Peyer's patch (tissue), 4 donors: ENCODE measurements around the gene KLK2.

Experiments
- POLR2A ChIP-seq, 2 donors: fragments of 450-650 bp; IDR thresholded peaks; one replicate each; pipeline ENCODE4 v1.5.1; 2017; ENCODE audit warnings: antibody characterized with exemption in 2 of 2, mild to moderate bottlenecking in 2 of 2, moderate library complexity in 2 of 2
- TF ChIP-seq, protein P1 (sequence below), 6 experiments: fragments of 450-650 bp in 4 of 6; fragments of 200-600 bp in 2 of 6; sonication (generic) in 1 of 6; IDR thresholded peaks; one replicate each; pipeline ENCODE4 v1.5.1; 2017 to 2019; ENCODE audit warnings: antibody characterized with exemption in 6 of 6, mild to moderate bottlenecking in 3 of 6, moderate library complexity in 1 of 6

- TF ChIP-seq, protein P1, sequence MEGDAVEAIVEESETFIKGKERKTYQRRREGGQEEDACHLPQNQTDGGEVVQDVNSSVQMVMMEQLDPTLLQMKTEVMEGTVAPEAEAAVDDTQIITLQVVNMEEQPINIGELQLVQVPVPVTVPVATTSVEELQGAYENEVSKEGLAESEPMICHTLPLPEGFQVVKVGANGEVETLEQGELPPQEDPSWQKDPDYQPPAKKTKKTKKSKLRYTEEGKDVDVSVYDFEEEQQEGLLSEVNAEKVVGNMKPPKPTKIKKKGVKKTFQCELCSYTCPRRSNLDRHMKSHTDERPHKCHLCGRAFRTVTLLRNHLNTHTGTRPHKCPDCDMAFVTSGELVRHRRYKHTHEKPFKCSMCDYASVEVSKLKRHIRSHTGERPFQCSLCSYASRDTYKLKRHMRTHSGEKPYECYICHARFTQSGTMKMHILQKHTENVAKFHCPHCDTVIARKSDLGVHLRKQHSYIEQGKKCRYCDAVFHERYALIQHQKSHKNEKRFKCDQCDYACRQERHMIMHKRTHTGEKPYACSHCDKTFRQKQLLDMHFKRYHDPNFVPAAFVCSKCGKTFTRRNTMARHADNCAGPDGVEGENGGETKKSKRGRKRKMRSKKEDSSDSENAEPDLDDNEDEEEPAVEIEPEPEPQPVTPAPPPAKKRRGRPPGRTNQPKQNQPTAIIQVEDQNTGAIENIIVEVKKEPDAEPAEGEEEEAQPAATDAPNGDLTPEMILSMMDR (IDR thresholded peaks at IDR 0.05), result no peak
- no peak for TF ChIP-seq POLR2A (IDR thresholded peaks at IDR 0.05)
Observed at GRCh38 chr19:50859849-50860248, 13.4 kb upstream of the KLK2 start.
